Stimulated activated CD8-positive, alpha-beta memory T cell treated with anti-CD3 and anti-CD28 coated beads, Interleukin-15, amount 100 ng/mL, for 1 hour (primary cell): Measurements from ENCODE around the gene PHKA2.

Experiments used
- DNase-seq: peaks from one replicate; pipeline ENCODE4 v3.0.0-alpha.2; 2020; ENCODE audit warnings: low read depth

Gene PHKA2

GRCh38 chrX:18971506-18971905, 12.4 kb downstream of the PHKA2 start:
- no peak for DNase-seq

DNA sequence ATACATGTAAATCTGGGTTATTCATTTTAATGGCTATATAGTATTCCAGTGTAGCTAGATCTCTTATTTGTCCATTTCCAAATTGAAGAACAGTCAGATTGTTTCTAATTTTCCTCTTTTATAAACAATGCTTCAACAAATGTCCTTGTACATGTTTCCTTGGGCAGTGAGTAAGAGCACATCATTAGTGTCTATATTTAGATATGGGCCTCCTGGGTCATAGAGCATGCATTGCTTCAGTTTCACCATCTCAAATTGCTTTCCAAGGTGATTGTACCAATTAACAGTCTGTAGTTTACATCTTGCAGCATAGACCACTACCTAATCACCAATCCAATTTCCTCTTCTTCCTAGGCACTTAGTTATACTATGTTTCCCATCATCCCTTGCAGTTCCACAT, 13.4 kb downstream of the PHKA2 start:
- no peak for DNase-seq

DNA sequence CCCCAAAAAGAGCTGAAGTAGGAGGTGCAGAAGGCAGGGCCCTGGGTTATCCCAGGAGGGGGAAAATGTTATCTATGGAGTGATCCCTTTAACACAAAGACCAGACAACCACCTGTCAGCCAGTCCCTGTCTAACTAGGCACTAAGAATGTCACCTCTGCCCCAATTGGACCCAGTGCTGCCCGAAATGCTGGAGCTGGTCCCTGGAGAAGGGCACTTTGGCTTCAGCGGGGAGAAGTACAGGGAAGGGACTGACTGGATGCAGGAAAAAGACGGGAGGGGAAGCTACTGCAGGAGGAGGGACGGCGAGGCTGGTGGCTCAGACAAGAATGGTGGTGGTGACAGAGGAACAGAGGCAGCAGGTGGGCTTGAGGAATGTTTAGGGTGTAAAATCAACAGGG, 17.3 kb downstream of the PHKA2 start:
- no peak for DNase-seq

- DNase-seq: no peak
Observed at GRCh38 chrX:18964901-18965300, 19.0 kb downstream of the PHKA2 start.

DNA sequence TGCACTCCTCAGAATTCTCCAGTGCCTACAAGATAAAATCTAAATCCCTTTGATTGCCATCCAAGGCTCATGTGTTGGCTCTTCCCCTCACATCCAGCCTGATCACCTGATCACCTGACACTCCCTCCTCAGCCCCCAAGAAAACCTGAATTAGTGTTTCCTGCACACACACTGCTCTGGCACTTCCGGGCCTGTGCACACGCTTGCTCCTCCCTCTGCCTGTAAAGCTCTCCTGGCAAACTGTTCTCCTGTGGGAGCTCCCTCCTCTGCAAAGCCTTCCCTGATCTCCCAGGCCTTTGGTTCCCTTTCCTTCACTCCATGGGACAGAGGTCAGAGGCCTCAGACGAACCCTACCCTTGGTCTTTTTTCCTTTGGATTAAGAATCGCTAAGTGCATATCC, 19.9 kb downstream of the PHKA2 start:
- DNase-seq: no peak

GRCh38 chrX:18962329-18962728, 21.6 kb downstream of the PHKA2 start:
- DNase-seq: no peak

GRCh38 chrX:18961686-18962085, 22.2 kb downstream of the PHKA2 start:
- DNase-seq: no peak

DNA sequence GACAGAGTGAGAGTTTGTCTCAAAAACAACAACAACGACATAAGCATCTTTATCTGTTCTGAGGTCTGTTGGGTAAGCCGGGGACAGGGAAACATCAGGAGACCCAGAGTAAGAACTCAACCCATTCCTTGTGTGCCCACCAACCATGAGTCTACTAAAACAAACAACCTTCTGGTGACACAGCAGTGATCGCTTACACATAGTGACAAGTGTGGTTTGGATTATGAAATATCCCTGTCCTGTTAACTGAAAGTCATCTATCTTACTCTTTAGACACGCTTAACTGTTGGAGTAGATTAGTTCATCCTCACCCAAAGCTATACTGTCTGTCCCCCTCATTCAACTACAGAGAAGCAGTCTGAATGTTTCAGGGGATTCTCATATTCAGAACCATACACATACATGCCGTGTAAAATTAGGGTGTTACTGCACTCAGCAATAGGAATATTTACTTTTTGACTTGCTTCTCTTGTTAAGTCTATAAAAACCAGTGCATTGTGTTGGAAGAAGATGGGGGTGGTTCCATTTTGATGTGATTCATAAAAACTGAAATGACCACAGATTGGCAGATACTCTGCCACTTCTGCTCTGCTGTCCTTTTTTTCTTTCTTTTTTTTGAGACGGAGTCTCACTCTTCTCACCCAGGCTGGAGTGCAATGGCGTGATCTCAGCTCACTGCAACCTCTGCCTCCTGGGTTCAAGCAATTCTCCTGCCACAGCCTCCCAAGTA, 27.4 kb downstream of the PHKA2 start:
- no peak for DNase-seq

GRCh38 chrX:18955676-18956075, 28.2 kb downstream of the PHKA2 start:
- no peak for DNase-seq

DNA sequence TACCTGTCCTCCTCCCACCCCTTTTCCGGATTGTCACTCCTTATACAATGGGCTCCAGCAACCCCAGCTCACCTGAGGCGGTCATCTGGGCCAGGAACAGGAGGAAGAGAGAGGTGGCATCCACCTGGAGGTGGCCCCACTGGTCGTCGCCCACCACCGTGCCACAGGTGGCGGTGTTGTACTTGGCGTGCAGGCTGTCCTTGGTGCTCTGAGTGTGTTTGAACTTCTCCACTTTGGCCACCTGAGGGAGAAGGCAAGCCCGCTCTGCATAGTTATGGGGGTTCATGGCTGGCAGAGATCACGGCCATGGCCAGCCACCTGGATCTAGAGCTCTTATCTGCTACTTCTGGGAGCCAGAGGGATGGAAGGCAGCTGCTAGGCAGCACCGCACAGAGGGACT, 32.9 kb downstream of the PHKA2 start:
- DNase-seq: no peak

- no peak for DNase-seq
Observed at GRCh38 chrX:18949944-18950301, 34.0 kb downstream of the PHKA2 start.

GRCh38 chrX:18949291-18949943, 34.5 kb downstream of the PHKA2 start:
- no peak for DNase-seq

DNA sequence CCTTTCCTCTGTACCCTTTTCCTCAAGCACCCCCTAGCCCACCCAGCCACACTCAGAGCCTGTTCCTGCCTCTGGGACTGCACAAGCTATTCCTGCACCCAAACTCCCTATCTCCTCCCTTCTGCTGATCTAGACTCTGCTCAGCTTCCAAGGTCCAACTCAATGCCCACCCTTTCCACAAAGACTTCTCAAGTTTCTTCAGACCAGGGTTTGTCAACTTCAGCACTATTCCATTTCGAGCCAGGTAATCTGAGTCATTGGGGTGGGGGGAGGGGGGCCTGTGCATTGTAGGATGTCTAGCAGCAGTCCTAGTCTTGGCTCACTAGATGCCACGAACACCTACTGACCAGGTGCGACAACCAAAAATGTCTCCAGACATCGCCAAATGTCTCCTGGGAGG, 37.3 kb downstream of the PHKA2 start:
- no peak for DNase-seq

DNA sequence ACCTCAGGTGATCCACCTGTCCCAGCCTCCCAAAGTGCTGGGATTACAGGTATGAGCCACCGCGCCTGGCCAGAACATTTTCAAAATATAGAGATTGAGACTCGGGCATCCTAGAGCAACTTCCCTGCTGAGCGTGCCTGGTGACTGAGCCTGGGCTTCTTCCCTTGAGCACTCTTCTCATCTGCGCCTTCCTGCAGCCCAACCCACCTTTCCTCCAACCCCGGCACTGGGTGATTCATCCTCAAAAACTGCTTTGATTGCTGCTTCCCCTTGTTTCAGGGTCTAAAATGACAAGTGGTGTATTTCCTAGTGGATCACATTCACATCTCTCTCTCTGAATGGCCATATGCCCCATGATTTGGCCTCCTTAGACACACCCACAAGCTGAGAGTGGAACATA, 37.8 kb downstream of the PHKA2 start:
- no peak for DNase-seq

GRCh38 chrX:18945483-18945882, 38.4 kb downstream of the PHKA2 start:
- no peak for DNase-seq

GRCh38 chrX:18944482-18944881, 39.4 kb downstream of the PHKA2 start:
- no peak for DNase-seq

DNA sequence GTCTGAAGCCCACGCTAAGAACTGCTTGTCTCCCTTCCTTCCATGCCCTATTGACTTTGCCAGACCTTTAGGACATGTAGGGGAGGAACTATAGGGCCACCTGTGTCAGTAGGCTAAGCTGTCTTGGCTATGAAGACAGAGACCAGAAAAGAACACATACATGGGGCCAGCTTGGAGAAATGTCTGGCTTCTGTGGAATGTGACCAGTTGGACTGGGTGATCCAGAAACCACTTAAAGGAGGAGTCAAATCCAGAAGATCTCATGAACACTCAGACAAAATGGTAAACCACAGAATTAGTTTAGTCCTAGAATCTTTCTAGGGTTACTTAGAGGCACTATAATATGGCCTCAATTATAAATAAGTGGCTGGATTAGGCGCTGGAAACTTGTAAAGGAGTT, 42.0 kb downstream of the PHKA2 start:
- DNase-seq: no peak

- DNase-seq: no peak
Observed at GRCh38 chrX:18938710-18939109, 45.2 kb downstream of the PHKA2 start.

DNA sequence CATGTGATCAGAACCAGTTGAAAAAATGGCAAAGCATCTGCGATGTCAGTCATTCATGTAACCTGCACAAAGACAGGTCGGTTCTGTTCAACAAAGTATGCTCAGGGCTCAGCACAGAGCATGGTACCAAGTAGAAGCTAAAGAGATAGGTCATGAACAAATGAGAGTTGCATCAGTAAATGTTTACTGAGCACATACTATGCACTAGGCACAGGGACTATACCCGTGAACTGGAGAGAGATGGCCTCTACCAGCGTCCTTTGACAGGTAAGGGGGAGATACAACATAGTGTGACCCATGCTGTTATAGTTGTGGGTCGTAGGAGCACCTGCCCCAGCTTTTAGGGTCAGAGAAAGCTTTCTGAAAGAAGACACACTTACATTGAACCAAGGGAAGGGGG, 46.7 kb downstream of the PHKA2 start:
- DNase-seq: no peak

- DNase-seq: no peak
Observed at GRCh38 chrX:18935893-18936292, 48.0 kb downstream of the PHKA2 start.

DNA sequence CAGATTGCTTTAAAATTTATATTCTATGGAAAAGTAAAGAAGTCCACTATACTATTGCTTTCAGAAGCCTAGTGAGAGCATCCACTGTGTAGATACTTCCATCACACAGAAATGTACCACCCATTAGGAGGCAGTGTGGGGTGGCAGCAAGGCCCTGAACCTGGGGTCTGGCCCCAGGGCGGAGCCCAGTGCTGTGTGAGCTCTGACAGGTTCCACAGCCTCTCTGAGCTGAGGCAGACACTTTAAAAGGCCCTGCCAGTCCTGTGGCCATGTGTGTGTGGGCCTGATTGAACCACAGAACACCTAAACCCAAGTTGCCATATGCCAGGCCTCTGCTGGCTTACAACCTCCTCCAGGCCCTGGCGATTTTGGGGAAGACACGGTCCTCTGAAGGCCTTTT, 49.2 kb downstream of the PHKA2 start:
- DNase-seq: no peak

DNA sequence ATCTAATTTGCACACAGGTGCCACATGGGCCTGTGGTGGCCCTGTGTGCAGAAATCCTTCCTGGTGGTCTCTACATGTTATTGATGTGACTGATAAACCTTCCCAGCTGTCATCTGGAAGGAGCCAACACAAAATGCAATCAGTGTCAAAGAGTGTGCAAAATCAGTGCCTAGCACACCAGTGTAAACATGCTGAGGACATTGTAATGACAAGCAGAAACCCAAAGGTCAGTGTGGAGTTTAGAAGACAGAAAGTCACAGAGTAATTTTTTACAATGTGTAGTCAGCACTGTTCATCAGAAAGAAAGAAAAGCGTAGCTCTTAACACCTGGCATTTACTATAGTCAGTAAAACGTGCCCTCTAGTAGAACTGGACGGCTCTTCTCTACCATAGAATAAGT, 50.3 kb downstream of the PHKA2 start:
- no peak for DNase-seq

DNA sequence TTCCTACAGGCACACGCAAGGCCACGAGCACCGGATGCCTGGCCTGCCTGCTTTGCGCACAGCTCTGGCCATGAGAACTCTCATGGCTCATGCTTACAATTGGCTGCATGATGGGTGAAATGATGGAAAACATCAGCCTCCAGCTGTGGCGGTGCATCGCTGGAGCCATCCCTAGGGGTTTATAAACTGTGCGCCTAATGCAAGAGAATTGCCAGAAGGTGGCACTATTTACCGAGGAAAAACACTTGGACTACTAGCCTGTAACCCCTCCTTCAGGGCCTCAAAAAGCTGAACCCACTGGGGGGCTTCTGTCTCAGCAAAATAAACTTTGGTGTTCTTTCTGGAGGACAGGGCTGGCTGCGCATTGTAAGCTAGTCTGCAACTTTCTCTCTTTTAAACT, 51.9 kb downstream of the PHKA2 start:
- DNase-seq: no peak

- DNase-seq: no peak
Observed at GRCh38 chrX:18929775-18930174, 54.1 kb downstream of the PHKA2 start.
